NCI-H187 treated with DMSO at 0.1 percent for 48 hours (cell line): ENCODE results near the gene TTLL10.

Experiments
- DNase-seq: peaks from one replicate; lab custom pipeline; 2025; lab: John Stamatoyannopoulos, UW

The TTLL10 gene

GRCh38 chr1:1173061-1173792, 453 bp upstream of the TTLL10 start:
- no peak for DNase-seq

GRCh38 chr1:1175221-1176062, 1.8 kb downstream of the TTLL10 start:
- peak; percentile 49 for DNase-seq

GRCh38 chr1:1176063-1176761, 2.5 kb downstream of the TTLL10 start:
- DNase-seq = peak; percentile 65

GRCh38 chr1:1176931-1177330, 3.3 kb downstream of the TTLL10 start:
- no peak for DNase-seq

GRCh38 chr1:1177452-1178206, 3.9 kb downstream of the TTLL10 start:
- no peak for DNase-seq

- no peak for DNase-seq
Observed at GRCh38 chr1:1178794-1179331, 5.2 kb downstream of the TTLL10 start.

- DNase-seq = no peak
Observed at GRCh38 chr1:1179346-1179982, 5.8 kb downstream of the TTLL10 start.

GRCh38 chr1:1179983-1180861, 6.5 kb downstream of the TTLL10 start:
- DNase-seq = no peak

GRCh38 chr1:1181129-1181937, 7.7 kb downstream of the TTLL10 start:
- DNase-seq = no peak

GRCh38 chr1:1181938-1182410, 8.3 kb downstream of the TTLL10 start:
- DNase-seq = no peak

GRCh38 chr1:1182491-1183220, 9.0 kb downstream of the TTLL10 start:
- no peak for DNase-seq

GRCh38 chr1:1183221-1183747, 9.6 kb downstream of the TTLL10 start:
- DNase-seq = no peak

- DNase-seq = no peak
Observed at GRCh38 chr1:1183833-1184775, 10.4 kb downstream of the TTLL10 start.

GRCh38 chr1:1185101-1185765, 11.6 kb downstream of the TTLL10 start:
- DNase-seq = no peak

- DNase-seq = no peak
Observed at GRCh38 chr1:1187938-1188337, 14.3 kb downstream of the TTLL10 start.

GRCh38 chr1:1189111-1189510, 15.4 kb downstream of the TTLL10 start:
- no peak for DNase-seq
